ENCODE measurements around the gene DNASE1L3.
"Not testable (repeated sequence)": the region's sequence is repeated elsewhere in the genome, so short reads cannot be mapped to it uniquely, and the experiment has no call there.

The DNASE1L3 gene

DNA sequence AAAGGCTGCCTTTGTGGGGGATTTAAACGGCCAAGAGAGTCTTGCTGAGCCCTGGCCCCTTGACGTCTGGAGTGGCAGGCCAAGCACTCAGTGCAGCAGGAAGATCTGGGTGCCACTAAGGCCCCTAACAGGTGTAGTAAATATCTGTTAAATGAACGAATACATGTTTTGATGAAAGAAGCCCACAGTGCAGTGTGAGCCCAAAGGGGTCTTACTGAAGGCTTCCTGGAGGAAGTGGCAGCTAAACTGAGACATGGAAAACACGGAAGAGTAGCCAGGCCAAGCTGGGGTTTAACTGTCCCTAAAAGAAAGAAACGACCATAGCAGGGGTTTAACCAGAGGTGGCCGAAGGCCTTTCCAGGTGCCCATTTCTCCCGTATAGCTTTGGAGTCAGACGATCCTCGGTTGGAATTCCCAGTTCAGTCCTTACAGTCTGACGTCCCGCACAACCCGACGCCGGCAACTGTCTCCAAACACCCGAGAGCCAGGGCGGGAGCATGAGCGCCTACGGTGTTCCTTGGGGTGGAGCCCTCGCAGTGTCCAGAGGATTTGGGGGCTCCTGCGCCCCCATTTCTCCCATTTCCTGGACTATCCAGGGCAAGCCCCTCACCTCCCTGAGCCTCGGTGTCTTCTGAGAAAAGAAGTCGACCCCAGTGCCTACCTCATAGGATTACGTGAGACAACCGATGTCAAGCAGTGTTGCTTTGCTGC lies 25.9 kb upstream of the DNASE1L3 start:
- in situ Hi-C loops (cut with HindIII; ENCODE audit: low sequenced_read_pairs), result no loop called here

DNA sequence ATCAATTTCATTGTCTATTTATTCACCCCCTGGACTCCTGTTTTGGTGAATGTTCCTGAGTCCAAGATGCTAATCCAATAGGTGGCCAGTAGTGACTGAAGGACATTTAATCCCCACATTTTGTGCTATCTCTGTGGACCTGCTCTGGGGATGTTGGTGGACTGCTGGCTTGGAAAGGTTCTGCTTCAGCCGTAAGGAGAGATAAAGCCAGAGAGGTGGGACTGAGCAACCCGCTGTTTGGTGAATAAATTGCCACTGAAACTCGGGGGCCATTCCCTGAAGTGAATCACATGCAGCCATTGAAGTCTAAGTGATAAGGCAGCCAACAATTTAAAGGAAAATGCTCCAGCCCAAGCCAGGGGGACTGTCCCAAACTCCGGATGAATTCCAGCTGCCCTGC lies 25.2 kb upstream of the DNASE1L3 start:
- in situ Hi-C loops (cut with HindIII; ENCODE audit: low sequenced_read_pairs), result no loop called here

DNA sequence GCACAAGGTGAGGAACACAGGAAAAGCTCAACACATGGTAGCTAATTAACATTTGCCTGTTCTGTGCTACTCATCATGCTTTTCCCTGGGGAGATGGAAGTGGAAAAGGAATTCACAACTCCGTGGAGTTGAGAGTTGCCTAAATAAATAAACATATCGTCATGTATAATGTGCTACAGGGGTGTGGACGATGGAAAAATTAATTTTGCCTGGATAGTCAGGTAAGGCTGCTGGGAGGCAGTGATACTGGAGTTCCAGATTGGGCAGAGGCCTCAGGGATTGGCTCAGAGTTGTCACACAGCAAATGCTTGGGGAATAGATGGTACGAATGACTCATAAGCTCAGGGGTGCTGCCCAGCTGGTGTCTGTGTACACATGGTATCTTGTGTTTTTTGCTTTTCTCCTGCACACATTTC lies 23.8 kb upstream of the DNASE1L3 start:
- in situ Hi-C loops (cut with HindIII; ENCODE audit: low sequenced_read_pairs), result no loop called here

DNA sequence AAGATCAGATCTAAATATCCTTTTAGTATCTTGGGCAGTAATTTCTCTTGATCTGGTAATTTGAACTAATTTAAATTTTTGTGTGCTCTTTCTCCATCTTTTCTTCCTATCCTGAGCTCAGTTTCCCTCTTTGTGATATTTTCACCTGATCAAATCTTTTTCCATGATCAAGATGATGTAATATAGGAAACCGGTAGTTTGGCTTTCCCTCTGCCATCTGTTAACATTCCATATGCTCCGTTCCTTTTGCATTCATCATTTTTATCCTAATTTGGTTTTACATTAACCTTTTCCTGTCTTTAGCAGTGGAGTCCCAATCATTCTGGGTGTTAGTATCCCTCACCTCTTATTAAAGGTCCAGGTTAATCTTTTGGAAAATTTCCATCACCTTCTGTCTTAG lies 20.9 kb upstream of the DNASE1L3 start:
- in situ Hi-C loops (cut with HindIII; ENCODE audit: low sequenced_read_pairs), result no loop called here

DNA sequence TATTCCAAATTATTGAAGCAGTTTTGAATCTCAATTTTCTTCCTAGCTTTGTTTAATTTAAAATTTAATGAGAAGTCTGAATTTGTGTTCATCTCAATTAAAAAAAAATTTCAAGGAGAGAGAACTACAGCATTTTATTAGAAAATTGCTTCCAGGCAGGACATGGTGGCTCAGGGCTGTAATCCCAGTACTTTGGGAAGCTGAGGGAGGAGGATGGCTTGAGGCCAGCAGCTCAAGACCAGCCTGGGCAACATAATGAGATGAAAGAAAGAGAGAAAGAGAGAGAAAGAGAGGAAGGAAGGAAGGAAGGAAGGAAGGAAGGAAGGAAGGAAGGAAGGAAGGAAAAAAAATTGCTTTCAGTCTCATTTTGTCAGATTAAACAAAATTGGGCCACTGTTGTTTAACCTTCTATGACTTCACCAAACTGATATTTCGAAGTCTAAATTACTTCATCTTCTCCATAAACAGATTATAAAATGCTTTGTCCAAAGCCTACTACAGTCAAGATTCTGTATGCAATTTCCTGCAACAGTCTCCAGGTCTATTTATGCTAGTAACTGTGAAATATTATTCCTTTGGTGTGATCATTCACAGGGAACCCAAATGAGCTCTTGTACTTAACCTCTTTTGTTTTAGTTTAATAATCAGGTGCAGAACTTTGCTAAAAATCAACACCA lies 20.2 kb upstream of the DNASE1L3 start:
- in situ Hi-C loops (cut with HindIII; ENCODE audit: low sequenced_read_pairs), result no loop called here

DNA sequence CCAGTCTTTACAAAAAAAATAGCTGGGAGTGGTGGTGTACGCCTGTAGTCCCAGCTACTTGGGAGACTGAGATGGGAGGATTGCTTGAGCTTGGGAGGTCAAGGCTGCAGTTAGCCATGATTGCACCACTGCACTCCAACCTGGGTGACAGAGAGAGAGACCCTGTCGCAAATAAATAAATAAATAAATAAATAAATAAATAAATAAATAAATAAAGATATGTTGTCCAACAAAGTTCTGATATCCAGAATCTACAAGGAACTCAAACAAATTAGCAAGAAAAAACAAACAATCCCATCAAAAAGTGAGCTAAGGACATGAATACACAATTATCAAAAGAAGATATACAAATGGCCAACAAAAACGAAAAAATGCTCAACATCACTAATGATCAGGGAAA lies 17.2 kb upstream of the DNASE1L3 start:
- in situ Hi-C loops (cut with HindIII; ENCODE audit: low sequenced_read_pairs), result not testable (repeated sequence)

DNA sequence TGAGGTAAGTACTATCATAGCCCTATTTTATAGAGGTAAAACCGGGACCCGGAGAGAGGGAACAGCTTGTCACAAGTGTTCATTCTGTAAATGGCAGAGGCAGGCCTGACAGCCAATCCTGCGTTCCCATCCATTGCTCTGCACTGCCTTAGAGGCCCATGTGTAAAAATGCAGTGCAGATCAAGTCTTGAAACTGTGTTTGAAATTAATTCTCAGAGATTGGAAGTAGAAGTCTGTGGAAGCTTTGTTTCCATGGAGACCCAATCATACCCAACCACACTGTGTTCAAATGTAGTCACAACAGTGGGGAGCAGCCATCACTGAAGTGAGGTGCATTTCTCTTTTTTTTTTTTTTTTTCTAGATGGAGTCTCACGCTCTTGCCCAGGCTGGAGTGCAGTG lies 13.1 kb upstream of the DNASE1L3 start:
- in situ Hi-C loops (cut with HindIII; ENCODE audit: low sequenced_read_pairs), result no loop called here

DNA sequence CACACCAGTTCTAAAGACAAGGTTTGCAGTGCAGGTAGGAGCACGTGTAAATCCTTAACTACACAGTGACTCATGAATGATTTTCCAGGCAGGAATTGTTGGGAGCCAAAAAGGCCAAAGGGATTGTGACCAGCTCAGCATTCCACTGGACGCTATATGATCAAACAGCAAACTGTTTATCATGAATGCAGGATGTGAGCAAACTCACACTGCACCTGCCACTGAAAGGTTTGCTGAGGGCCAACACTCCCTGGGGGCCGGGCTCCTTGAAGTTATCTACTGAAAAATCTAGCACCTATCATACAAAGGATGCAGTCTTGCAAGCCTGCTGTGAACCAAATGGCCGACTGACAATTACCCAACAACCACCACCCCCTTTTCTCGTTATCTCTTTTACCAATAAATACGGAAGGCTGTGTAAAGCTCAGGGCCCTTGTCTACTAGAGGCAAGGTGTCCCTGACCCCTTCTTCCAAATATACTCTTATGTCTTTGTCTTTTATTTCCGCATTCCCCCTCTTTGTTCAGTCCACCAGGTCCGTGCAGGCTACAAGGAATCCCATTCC lies 11.5 kb upstream of the DNASE1L3 start:
- in situ Hi-C loops (cut with HindIII; ENCODE audit: low sequenced_read_pairs), result no loop called here

DNA sequence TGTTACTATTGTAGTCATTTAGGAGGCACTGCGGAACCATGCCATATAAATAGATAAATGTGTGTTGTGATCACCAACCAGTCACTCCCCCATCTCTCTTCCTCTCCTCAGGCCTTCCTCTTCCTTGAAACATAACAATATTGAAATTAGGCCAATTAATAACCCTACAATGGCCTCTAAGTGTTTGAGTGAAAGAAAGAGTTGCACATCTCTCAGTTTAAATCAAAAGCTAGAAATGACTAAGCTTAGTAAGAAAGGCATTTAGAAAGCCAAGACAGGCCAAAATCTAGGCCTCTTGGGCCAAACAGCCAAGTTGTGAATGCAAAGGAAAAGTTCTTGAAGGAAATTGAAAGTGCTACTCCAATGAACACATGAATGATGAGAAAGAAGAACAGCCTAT lies 8.1 kb upstream of the DNASE1L3 start:
- in situ Hi-C loops (cut with HindIII; ENCODE audit: low sequenced_read_pairs), result loop anchor here (5.0 kb wide), 1 partner anchor 83 kb away; no protein-coding TSS in a partner anchor

DNA sequence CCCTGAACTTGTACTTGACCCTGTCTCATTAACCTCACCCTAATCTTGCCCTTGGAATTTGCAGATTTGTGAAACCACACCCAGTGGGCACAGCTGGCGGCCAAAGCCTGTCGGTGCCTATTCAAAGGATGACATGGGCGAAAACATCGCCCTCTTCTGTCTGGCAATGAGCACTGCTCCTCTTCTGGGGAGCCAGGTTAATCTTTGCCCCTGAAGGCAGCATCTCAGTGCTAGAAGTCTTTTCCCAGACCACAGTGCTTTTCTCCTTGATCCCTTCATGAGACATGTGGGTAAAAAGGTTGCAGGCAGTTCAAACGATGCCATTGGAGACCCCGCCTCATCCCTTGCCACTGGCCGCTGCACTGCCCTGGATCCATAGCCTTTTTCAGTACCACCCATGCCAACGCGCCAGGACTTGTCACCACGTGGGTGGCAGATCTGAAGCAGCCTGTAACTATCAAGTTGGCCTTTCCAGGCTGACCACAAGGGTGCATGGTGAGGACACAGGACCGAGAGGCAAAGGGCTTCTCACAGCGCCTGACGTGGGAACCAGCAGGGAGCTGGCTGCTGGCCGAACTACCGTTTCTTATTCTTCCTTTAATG lies 6.5 kb upstream of the DNASE1L3 start:
- in situ Hi-C loops (cut with HindIII; ENCODE audit: low sequenced_read_pairs), result loop anchor here (5.0 kb wide), 1 partner anchor 85 kb away; no protein-coding TSS in a partner anchor

DNA sequence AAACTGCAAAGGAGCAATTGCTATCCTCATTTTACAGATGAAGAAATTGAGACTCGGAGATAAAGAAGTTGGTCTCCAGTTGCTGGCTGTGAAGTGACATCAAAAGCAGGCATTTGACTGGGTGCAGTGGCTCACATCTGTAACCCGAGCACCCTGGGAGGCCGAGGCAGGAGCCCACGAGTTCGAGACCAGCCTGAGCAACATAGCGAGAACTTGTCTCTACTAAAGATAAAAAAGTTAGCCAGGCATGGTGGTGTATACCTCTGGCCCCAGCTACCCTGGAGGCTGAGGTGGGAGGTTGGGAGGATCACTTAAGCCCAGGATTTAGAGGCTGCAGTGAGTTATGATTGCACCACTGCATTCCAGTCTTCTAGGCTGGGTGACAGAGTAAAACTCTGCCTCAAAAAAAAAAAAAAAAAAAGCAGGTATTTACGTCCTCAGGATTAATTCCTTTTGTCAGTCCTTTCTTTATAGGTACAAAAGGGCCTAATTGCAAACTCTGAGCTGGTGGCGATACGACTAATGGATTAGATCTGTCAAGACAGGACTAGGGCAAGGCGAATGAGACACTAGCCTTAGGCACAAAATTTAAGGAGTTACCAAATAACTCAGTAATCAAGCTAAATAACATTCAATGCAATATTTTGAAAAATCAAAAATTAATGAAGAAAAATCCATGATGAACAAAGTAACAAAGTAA lies 5.9 kb upstream of the DNASE1L3 start:
- in situ Hi-C loops (cut with HindIII; ENCODE audit: low sequenced_read_pairs), result loop anchor here (5.0 kb wide), 1 partner anchor 86 kb away; no protein-coding TSS in a partner anchor

DNA sequence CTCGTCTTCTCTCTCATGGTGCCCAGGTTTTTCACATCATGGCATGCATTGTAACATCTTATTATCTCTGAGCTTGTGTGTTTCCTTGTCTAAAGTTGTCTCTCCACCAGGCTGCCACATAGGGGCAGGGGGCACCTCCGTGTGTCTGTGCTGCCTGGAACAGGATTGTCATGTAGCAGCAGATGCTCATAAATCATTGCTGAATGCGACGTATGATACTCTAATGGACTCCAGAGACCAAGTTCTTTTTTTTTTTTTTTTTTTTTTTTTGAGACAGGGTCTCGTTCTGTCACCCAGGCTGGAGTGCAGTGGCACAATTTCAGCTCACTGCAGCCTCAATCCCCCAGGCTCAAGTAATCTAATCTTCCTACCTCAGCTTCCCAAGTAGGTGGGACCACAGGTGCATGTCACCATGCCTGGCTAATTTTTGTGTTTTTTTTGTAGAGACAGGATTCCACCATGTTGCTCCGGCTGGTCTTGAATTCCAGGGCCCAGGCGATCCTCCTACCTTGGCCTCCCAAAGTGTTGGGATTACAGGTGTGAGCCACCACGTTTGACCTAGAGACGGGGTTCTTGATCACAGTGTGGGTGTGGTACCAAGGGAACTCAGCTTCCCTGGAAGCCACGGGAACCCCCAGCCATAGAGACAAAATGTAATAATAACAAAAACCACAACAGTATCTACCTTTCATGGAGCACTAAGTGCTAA lies 4.7 kb upstream of the DNASE1L3 start:
- in situ Hi-C loops (cut with HindIII; ENCODE audit: low sequenced_read_pairs), result loop anchor here (5.0 kb wide), 1 partner anchor 87 kb away; no protein-coding TSS in a partner anchor

DNA sequence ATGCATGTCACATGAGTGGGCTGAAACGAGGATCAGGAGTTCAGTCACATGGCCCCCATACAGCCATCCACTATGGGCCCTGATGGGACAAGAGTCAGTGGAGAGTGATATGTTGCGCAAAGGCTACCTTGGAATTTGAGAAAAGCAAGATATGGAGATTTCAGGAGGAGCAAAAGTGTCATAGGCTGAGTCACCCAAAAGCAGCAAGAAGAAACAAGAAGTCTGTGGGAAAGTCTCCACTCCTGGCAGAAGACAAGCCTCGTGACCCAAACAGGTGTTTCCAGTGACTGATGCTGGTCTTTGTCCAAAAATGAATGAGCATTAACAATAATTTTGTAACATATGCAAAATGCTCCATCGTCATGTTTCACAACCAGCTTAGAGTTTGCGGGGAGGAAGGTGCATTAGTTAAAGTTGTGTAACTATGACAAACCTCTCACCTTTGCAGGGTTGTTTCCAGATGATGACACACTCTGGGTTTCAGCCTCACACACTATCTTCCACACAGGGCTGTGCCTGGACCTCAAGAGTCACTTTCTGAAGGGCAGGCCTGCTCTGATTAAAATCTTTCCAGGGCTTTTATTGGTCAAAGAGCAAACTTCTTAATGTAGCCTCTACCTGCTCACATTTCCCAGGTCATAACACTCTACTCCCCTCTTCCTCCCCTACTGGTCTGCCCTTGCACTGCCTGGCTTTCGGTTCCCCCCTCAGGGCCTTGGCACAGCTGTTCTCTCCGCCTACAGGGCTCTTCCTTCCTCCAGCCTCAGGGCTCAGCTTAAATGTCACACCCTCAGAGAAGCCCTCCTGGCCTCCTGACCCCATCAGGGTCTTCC lies 3.9 kb upstream of the DNASE1L3 start:
- in situ Hi-C loops (cut with HindIII; ENCODE audit: low sequenced_read_pairs), result loop anchor here (5.0 kb wide), 1 partner anchor 88 kb away; no protein-coding TSS in a partner anchor

DNA sequence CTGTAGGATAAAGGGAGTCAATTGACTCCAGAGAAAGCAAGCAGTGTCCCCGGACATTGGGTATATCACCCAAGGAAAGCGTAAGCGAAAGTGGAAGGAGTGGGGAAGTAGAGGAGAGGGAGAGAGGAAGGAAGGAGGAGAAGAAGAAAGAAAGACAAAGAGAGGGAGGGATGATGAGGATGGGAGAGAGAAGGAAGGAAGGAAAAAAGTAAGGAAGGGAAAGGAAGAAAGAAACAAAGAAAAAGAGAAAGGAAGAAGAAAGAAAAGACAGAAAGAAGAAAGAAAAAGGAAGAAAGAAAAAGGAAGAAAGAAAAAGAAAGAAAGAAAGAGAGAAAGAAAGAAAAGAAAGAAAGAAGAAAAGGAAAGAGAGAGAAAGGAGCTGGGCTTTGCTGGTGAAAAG lies 839 bp downstream of the DNASE1L3 start:
- in situ Hi-C loops (cut with HindIII; ENCODE audit: low sequenced_read_pairs), result no loop called here

DNA sequence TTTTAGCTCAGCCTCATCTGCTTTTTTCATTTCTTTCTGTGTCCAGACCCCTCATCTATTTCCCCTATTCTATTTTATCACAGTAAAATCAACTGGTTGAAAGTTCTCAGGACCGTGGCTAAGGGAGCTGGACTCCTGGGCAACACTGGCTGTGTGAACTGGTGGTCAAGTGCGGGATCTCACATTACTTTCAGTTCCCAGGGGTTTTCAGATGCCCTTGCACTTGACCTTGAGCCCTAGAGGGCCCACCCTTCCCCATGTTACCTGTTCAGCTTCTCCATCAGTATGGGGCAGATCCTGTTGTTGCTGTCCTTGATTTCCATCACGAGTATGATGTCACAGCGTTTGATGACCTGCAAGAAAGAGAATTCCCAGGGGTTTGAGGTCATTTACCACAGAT lies 2.8 kb downstream of the DNASE1L3 start:
- in situ Hi-C loops (cut with HindIII; ENCODE audit: low sequenced_read_pairs), result no loop called here

DNA sequence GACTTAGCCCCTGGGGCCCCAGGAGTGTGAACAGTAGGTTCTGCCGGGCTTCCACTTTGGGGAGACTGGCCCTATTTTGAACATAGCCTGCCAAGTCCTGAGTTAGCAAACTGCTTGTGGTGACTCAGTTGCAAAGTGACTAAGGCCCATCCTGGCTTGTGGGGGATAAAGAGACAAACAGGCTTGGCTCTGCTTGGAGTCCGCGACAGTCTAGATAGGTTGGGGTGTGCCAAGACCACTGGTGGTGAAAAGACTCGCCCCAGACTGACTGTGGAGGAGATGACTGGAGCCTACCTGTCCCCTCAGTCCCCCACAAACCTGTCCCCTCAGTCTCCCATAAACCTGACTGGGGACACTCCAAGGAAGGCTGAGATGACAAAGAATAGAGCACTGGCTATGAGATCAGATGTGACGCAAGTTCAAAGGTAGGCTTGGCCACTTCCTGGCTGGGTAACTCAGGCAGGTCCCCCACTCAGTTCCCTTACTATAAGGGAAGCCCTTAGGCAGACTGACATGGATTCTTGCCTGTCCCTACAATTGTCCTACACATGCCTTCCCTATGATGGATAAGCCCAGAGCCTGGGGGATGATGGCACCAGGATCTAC lies 4.3 kb downstream of the DNASE1L3 start:
- in situ Hi-C loops (cut with HindIII; ENCODE audit: low sequenced_read_pairs), result no loop called here

DNA sequence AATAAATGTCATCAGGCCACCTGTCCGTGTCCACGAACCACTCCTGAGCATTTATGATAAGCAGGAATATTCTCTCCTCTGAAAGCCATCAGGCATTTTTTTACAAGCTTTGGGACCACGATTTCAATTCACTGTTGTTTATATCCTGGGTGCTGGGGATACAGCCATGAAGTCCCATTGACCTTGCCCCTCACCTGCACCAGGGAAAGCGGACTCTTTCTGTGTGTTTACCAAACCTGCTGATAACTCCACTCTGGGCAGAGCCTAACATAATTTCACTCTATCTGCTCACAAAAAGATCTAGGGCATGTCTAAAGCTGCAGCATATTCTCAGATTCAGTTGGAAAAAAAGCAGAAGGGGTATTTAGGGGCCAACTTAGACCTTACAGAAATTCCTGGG lies 4.8 kb downstream of the DNASE1L3 start:
- in situ Hi-C loops (cut with HindIII; ENCODE audit: low sequenced_read_pairs), result no loop called here

DNA sequence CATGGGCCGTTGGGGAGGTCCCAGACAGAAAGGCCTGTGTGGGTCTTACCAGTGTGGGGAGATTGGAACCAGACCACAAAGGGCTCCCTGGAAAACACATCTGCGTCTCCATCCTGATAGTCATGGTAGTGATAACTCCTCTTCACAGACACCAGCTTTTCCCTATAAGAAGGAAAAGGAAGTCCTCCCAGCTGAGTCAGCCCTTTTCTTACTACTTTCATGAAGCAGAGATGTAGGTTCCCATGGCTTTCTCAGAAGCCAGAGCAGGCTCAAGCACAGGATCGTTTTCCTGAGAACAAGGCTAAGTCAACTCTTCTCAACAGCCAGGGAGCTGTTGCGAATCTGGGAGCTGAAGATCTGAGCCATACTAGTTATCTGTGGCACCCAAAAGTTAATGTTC lies 6.1 kb downstream of the DNASE1L3 start:
- in situ Hi-C loops (cut with HindIII; ENCODE audit: low sequenced_read_pairs), result no loop called here

DNA sequence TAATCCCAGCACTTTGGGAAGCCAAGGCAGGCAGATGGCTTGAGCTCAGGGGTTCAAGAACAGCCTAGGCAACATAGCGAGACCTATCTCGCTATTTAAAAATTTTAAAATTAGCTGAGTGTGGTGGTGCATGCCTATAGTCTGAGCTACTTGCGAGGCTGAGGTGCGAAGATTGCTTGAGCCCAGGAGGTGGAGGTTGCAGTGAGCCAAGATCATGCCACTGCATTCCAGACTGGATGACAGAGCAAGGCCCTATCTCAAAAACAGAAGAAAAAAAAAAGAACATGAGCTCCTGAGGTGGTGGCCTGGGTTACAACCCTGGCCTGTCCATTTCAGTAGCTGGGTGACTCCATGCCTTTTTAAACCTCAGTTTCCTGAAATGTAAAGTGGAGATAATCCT lies 7.2 kb downstream of the DNASE1L3 start:
- in situ Hi-C loops (cut with HindIII; ENCODE audit: low sequenced_read_pairs), result no loop called here

Data from DLD1 (cell line).